GM21576 (cell line): ENCODE measurements around the gene ADARB2.

ENCODE experiments used
- ATAC-seq: cut with Tn5 transposase; IDR thresholded peaks from one replicate; pipeline ENCODE4 v1.9.1; 2021; ENCODE audit warnings: mild to moderate bottlenecking, moderate library complexity; ENCODE audit not compliant: unreplicated experiment

The ADARB2 gene

GRCh38 chr10:1205450-1206030 lies 531.8 kb downstream of the ADARB2 start:
- no peak for ATAC-seq

GRCh38 chr10:1204434-1205326 lies 532.6 kb downstream of the ADARB2 start:
- no peak for ATAC-seq

- ATAC-seq = no peak
These were observed 533.6 kb downstream of the ADARB2 start for GRCh38 chr10:1203704-1204103.

DNA sequence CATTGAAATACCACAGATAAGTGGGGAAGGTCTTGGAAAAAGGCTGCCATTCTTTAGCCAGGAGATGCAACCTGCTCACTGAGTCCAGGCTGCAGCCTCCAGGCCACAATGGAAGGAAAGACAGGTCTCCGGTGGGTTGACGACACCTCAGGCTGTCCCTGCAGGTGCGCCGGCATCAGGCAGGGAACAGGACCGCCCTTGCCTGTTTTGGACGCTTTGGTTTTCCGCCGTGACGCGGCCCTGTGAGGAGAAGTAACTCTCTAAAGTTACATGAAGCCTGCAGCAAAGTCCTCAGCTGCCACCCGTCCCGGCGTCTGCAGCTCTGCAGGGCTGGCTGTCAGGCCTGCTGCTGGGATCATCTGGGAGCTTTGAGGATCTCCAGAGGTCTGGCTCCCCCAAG lies 534.1 kb downstream of the ADARB2 start:
- no peak for ATAC-seq

GRCh38 chr10:1202343-1202742 lies 535.0 kb downstream of the ADARB2 start:
- no peak for ATAC-seq

DNA sequence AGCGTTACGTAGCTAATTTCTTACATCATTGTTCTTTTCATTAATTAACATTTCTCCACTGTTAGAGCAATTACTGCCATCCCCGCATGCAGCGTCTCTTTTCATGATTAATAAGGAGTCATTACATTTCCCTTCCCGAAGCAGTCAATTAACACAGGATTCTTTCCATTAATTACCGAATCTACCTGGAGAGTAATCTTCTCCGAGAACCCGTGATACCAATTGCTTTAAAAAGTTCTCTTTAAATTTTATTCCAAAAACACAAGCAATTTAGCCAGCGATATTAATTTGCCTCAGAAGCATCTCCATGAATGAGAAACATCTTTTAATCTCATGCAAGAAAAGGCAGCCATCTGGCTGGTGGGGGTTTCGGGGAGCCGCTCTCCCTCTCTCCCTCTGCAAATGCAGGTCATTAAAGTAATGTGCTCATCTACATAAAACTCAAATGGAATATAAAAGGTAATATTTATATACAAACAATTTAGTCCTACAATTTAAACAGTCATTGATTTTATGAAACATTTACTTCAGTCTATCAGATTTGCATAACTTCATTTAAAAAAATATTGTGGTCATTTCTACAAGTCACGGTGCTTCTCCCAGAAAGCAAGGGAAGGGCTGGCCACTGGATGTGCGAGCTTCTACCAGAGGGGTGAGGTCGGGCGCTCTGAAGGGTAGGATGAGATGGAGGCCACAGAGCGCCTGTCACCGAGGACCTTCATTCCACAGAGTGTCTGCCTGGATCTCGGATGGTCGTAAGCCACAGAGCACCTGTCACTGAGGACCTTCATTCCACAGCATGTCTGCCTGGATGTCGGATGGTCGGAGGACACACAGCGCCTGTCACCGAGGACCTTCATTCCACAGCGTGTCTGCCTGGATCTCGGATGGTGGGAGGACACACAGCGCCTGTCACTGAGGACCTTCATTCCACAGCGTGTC lies 536.2 kb downstream of the ADARB2 start:
- no peak for ATAC-seq

DNA sequence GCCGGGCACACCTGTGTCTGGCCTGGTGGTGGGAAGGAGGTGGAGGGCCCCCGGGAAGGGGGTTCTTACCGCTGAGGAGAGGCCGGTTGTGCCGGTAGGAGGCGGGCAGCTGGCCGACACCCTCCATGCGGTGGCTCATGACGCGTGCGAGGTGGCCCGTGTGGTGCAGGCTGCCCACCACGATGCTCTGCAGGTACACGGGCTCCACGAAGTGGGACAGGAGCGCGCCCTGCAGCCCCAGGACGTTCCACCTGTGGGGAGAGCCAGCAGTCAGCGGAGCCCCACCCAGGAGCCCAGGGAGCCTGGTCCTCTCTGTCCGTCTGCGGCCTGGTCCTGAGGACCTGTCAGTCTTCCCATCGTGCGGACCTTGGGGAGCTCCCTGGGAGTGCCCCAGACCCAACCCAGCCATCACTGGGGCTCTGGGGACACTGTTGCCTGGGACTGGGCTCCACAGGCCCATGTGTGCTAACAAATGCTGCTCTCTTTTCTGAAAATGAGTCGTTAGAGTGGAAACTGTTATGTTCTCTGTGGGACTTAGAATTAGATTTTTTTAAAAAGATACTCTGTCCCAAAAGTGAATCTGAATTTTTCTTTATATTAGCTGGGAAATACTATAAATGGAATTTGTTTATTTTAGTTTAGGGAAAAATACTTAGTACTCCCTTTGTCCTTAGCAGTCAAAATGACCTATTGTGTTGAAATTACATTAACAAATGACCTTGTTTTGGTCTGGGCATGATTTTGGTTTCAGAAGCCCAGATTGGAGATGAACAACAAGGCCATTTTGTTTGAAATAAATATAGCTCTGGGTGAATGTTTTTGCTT lies 537.2 kb downstream of the ADARB2 start:
- no peak for ATAC-seq

GRCh38 chr10:1199345-1199673 lies 538.0 kb downstream of the ADARB2 start:
- no peak for ATAC-seq

DNA sequence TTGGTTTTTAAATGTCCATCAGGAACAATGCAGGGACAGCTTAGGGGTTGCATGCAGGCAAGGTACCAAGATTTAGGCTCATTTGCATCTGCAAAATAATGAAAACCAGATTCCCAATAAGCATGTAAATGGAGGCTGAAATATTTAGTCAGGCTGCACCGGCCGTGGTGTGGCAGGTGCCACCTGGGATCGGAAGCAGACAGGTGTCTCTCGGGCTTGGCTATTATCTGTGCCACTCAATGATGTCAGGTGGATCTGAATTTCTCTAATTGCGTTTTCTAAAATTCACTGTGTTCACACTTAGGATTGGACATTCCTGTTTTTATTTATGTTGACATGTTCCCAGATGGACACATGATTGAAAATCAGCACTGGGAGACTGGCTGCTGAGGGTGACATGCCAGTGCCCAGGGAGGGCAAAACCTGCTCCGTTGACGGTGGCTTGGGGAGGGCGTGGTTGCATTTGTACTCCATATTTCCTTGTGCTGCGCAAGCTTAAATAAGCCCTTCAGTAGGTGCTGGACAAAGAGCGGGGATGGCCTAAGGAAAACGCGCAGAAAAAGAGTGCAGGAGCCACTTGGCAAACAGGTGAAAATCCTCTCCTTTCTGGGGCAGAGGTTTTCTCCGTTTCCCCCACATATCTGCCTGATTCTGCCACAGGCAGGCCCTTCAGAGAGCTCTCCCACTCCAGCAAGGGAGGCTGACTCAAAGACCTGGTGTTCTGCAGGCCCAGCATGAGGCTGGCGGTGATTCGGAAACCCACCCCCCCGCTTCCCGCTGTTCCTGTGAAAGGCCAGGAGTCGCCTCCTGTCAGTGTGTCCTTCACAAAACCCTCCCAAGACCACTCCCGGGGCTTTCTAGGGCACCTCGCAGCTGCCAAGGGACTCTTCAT lies 538.6 kb downstream of the ADARB2 start:
- ATAC-seq = no peak

DNA sequence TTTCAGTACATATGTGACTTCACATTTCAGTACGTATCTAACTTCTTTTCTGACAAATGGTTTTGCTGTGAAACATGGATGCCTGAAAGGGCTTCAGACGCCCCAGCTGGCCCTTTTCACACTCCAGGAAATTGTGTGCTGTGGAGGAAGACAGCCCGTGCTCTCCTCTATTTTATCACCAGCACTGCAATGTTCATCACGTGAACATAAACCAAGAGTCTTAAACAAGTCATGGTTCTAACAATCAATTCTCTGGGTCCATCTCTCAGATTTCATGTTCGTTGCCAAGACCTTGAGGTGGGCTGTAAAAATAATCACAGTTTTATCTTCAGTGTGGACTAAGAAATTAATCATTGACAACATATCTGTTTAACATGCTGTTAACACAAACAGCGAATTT lies 539.9 kb downstream of the ADARB2 start:
- ATAC-seq = no peak

DNA sequence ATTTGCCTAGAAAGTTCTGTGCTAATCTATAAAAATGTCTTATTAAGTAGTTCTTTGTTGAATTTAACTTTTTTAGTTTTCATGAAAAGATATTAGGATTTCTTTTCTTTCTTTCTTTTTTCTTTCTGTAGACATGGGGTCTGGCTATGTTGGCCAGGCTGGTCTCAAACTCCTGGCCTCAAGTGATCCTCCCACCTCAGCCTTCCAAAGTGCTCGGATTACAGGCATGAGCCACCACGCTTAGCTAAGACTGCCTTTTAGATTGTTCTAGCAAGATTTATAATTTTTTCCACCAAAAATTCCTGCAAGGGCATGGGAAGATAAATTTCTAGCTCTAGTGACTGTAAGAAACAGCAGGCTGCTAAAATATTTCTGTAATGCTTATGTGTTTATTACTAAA lies 540.7 kb downstream of the ADARB2 start:
- no peak for ATAC-seq

DNA sequence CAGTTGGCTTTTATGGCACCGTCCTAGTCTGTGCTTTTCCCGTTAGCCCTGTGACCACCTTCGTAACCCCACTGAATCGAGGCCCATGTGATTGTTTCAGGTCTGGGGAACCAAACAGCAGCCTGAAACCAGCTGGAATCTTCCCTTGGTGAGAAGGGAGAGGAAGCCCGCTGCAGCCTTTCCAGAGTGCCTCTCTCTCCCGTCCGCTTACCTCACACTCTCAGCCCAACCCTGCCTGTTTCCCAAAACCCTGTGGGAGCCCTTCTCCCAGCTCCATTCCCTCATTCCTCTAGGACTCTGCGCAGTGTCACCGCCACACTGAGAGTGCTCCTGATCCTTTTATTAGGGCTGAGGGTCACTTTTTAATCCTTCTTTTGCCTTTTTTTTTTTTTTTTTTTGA lies 541.5 kb downstream of the ADARB2 start:
- no peak for ATAC-seq

DNA sequence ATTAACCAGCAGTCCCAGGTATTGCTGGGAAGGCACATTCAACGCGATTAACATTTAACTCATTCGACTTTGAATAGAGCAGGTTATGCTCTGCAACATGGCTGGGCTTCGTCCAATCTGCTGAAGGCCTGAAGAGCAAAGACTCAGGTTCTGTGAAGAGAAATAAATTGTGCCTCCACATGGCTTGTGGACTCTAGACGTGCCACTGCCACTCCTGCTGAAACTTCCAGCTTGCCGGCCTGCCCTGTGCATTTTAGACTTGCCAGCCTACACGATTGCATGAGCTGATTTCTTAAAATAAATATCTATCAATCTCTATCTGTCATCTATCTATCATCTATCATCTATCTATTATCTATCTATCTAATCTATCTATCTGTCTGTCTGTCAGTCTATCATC lies 543.2 kb downstream of the ADARB2 start:
- ATAC-seq = no peak

GRCh38 chr10:1193561-1193960 lies 543.8 kb downstream of the ADARB2 start:
- no peak for ATAC-seq

- no peak for ATAC-seq
These were observed 545.6 kb downstream of the ADARB2 start for GRCh38 chr10:1191752-1192151.

DNA sequence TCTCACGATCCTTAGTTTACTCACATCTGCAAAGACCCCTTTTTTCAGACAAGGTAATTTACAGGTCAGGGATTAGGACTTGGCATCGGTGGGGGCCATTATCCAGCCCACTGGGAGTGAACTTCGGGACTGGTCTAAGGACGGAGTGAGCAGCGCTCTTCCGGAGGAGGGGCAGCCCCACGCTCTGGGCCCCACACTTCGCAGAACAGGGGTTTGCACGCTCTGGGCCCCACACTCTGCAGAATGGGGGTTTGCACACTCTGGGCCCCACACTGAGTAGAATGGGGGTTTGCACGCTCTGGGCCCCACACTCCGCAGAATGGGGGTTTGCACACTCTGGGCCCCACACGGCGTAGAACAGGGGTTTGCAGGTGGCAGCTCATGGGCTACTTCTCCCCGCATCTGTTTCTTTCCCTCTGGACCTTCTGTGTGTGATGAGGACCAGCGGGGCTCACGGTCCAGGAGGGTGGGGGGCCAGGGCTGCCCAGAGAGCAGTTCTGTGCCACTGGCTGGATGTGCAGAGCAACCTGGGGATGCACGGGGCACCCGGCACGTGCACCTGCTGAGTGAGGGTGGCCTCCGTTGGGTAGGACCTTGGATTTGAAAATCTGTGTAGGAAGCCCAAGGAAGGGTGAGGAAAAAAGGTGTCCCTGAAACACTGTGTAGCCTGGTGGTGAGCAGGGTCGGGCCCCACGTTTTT lies 546.4 kb downstream of the ADARB2 start:
- no peak for ATAC-seq

GRCh38 chr10:1190052-1190395 lies 547.3 kb downstream of the ADARB2 start:
- ATAC-seq = no peak

GRCh38 chr10:1189166-1190051 lies 547.9 kb downstream of the ADARB2 start:
- no peak for ATAC-seq
